WTC11 (cell line): Measurements from ENCODE around the gene GPRIN3. TPM values are rescaled to one million over a fixed set of nuclear protein-coding genes. Genes with fewer than 3 reads are reported as not detected.

Source experiments
- ATAC-seq: fragments of 200-7000 bp; cut with Tn5 transposase; 2 replicates; pipeline ENCODE4 v1.10.0; 2021; ENCODE audit warnings: mild to moderate bottlenecking, moderate library complexity
- CTCF ChIA-PET: fragments of 300-600 bp; sonication (Branson Sonifier 250); formaldehyde crosslinking; loops from one replicate; lab custom pipeline; 2021; ENCODE audit warnings: antibody characterized with exemption; lab: Charles Lee
- POLR2A ChIA-PET: fragments of 350-600 bp; sonication (Branson Sonifier 250); formaldehyde crosslinking; loops from one replicate; lab custom pipeline; 2021; ENCODE audit warnings: antibody characterized with exemption; lab: Charles Lee
- DNase-seq: peaks from one replicate; pipeline ENCODE4 v3.0.0; 2021; ENCODE audit warnings: low spot score
- H3K27ac Mint-ChIP-seq: 2 replicates; pipeline ENCODE4 v1.8.0; 2021; ENCODE audit warnings: mixed read lengths
- H3K27me3 Mint-ChIP-seq: 2 replicates; pipeline ENCODE4 v1.8.0; 2021; ENCODE audit warnings: low read depth, mild to moderate bottlenecking, moderate library complexity, mixed read lengths
- H3K36me3 Mint-ChIP-seq: 2 replicates; pipeline ENCODE4 v1.8.0; 2021; ENCODE audit warnings: mixed read lengths
- H3K4me1 Mint-ChIP-seq: 2 replicates; pipeline ENCODE4 v1.8.0; 2022; ENCODE audit warnings: mixed read lengths
- H3K4me3 Mint-ChIP-seq: 2 replicates; pipeline ENCODE4 v1.8.0; 2021; ENCODE audit warnings: mild to moderate bottlenecking, moderate library complexity, mixed read lengths
- H3K9me3 Mint-ChIP-seq: 2 replicates; pipeline ENCODE4 v1.8.0; 2021; ENCODE audit warnings: mixed read lengths
- GRHL2 ChIP-seq: fragments of 250-450 bp; sonication (Bioruptor Pico); IDR thresholded peaks from 2 replicates; pipeline ENCODE4 v1.8.0; 2022; ENCODE audit warnings: mild to moderate bottlenecking, moderate library complexity; ENCODE audit not compliant: insufficient replicate concordance, severe bottlenecking
- JAZF1 ChIP-seq: fragments of 250-450 bp; sonication (Bioruptor Pico); IDR thresholded peaks from 2 replicates; pipeline ENCODE4 v1.9.0; 2021; ENCODE audit warnings: moderate library complexity, mild to moderate bottlenecking, inconsistent platforms
- KAT7 ChIP-seq: sonication (generic); formaldehyde crosslinking; IDR thresholded peaks from 2 replicates; pipeline ENCODE4 v1.8.1; 2023; ENCODE audit warnings: missing genetic modification reagents, mild to moderate bottlenecking, borderline replicate concordance
- MXD4 ChIP-seq: fragments of 250-450 bp; sonication (Bioruptor Pico); IDR thresholded peaks from 2 replicates; pipeline ENCODE4 v1.8.0; 2021; ENCODE audit warnings: mild to moderate bottlenecking, moderate library complexity, borderline replicate concordance
- NFE2L1 ChIP-seq: sonication (generic); formaldehyde crosslinking; IDR thresholded peaks from 2 replicates; pipeline ENCODE4 v1.8.1; 2023; ENCODE audit warnings: missing genetic modification reagents
- NR1H2 ChIP-seq: sonication (generic); formaldehyde crosslinking; IDR thresholded peaks from 2 replicates; pipeline ENCODE4 v1.9.0; 2021; ENCODE audit warnings: mild to moderate bottlenecking, moderate library complexity, missing genetic modification reagents
- NR2C2 ChIP-seq: sonication (generic); formaldehyde crosslinking; IDR thresholded peaks from 2 replicates; pipeline ENCODE4 v1.8.0; 2022; ENCODE audit warnings: mild to moderate bottlenecking, missing genetic modification reagents
- TCF7 ChIP-seq: sonication (generic); formaldehyde crosslinking; IDR thresholded peaks from 2 replicates; pipeline ENCODE4 v1.8.0; 2022; ENCODE audit warnings: mild to moderate bottlenecking, low read depth, missing genetic modification reagents, moderate library complexity
- ZNF219 ChIP-seq: sonication (generic); formaldehyde crosslinking; IDR thresholded peaks from 2 replicates; pipeline ENCODE4 v1.8.0; 2023; ENCODE audit warnings: missing genetic modification reagents, mild to moderate bottlenecking, borderline replicate concordance
- total RNA-seq: library from RNA; stranded (reverse); gene quantifications from 3 replicates; pipeline ENCODE4 v1.2.3, GENCODE V29; 2021
- TF ChIP-seq, protein P1 (sequence below): sonication (generic); formaldehyde crosslinking; IDR thresholded peaks from 2 replicates; pipeline ENCODE4 v1.8.0; 2023; ENCODE audit warnings: missing genetic modification reagents, mild to moderate bottlenecking, borderline replicate concordance
- TF ChIP-seq, protein P2 (sequence below): sonication (generic); formaldehyde crosslinking; IDR thresholded peaks from 2 replicates; pipeline ENCODE4 v1.8.1; 2023; ENCODE audit warnings: mild to moderate bottlenecking, missing genetic modification reagents, moderate library complexity
- TF ChIP-seq, protein P3 (sequence below): sonication (generic); formaldehyde crosslinking; IDR thresholded peaks from 2 replicates; pipeline ENCODE4 v1.8.0; 2023; ENCODE audit warnings: missing genetic modification reagents
- TF ChIP-seq, protein P4 (sequence below): sonication (generic); formaldehyde crosslinking; IDR thresholded peaks from 2 replicates; pipeline ENCODE4 v1.8.1; 2022; ENCODE audit warnings: missing genetic modification reagents, borderline replicate concordance
- TF ChIP-seq, protein P5 (sequence below): fragments of 250-450 bp; sonication (Bioruptor Pico); IDR thresholded peaks from 2 replicates; pipeline ENCODE4 v1.9.0; 2021; ENCODE audit warnings: mild to moderate bottlenecking

Gene GPRIN3
- total RNA-seq, 1 experiment from 2014 or later: 2.0 TPM

DNA sequence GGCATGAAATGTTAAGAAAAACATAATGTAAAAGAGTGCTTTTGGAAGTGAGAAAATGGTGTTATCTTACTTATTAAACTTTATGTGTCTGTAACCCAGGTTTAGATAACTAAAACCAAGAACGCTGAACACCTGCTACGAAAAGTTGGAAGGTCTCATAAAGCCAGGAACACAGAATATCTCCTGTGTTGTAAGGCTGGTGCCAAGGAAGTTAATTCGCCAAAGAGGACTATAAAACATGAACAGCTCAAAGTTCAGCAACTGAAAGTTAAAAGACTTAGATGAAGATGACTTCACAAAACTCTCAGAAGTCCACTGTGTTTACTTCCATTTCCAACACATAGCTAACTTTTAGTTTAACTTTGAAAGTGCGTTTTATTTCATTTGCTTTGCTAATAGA, 54.3 kb downstream of the GPRIN3 start (continued):
- TF ChIP-seq, protein P1, sequence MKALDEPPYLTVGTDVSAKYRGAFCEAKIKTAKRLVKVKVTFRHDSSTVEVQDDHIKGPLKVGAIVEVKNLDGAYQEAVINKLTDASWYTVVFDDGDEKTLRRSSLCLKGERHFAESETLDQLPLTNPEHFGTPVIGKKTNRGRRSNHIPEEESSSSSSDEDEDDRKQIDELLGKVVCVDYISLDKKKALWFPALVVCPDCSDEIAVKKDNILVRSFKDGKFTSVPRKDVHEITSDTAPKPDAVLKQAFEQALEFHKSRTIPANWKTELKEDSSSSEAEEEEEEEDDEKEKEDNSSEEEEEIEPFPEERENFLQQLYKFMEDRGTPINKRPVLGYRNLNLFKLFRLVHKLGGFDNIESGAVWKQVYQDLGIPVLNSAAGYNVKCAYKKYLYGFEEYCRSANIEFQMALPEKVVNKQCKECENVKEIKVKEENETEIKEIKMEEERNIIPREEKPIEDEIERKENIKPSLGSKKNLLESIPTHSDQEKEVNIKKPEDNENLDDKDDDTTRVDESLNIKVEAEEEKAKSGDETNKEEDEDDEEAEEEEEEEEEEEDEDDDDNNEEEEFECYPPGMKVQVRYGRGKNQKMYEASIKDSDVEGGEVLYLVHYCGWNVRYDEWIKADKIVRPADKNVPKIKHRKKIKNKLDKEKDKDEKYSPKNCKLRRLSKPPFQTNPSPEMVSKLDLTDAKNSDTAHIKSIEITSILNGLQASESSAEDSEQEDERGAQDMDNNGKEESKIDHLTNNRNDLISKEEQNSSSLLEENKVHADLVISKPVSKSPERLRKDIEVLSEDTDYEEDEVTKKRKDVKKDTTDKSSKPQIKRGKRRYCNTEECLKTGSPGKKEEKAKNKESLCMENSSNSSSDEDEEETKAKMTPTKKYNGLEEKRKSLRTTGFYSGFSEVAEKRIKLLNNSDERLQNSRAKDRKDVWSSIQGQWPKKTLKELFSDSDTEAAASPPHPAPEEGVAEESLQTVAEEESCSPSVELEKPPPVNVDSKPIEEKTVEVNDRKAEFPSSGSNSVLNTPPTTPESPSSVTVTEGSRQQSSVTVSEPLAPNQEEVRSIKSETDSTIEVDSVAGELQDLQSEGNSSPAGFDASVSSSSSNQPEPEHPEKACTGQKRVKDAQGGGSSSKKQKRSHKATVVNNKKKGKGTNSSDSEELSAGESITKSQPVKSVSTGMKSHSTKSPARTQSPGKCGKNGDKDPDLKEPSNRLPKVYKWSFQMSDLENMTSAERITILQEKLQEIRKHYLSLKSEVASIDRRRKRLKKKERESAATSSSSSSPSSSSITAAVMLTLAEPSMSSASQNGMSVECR: no peak
- TF ChIP-seq, protein P2, sequence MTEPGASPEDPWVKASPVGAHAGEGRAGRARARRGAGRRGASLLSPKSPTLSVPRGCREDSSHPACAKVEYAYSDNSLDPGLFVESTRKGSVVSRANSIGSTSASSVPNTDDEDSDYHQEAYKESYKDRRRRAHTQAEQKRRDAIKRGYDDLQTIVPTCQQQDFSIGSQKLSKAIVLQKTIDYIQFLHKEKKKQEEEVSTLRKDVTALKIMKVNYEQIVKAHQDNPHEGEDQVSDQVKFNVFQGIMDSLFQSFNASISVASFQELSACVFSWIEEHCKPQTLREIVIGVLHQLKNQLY: no peak
- no peak for TF ChIP-seq KAT7 (CRISPR knock-in tag)
- no peak for TF ChIP-seq NFE2L1
- no peak for TF ChIP-seq TCF7 (CRISPR knock-in tag)
- TF ChIP-seq NR1H2 (CRISPR knock-in tag): no peak
- TF ChIP-seq, protein P3, sequence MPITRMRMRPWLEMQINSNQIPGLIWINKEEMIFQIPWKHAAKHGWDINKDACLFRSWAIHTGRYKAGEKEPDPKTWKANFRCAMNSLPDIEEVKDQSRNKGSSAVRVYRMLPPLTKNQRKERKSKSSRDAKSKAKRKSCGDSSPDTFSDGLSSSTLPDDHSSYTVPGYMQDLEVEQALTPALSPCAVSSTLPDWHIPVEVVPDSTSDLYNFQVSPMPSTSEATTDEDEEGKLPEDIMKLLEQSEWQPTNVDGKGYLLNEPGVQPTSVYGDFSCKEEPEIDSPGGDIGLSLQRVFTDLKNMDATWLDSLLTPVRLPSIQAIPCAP (CRISPR knock-in tag): no peak
- TF ChIP-seq NR2C2 (CRISPR knock-in tag): no peak

DNA sequence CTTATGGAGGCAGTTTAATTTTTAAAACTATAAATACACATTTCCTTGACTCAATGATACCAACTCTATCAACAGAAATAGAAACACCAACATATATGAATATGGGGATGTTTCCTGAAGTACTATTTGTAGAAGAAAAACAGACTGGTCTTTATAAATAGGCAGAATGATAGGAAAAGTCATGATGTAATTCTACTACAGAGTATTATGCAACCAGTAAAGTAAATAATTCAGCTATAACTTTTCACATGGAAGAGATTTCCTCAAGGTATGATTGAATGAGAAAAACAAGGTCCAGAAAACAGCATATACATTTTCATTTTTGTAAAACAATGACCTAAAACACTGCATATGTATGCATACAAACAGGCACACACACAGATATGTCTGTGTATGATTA, 56.2 kb downstream of the GPRIN3 start:
- no peaks in the 10 kb centered on the region for H3K36me3 Mint-ChIP-seq
- H3K27ac Mint-ChIP-seq: no peak overlapping the region
- TF ChIP-seq, protein P4, sequence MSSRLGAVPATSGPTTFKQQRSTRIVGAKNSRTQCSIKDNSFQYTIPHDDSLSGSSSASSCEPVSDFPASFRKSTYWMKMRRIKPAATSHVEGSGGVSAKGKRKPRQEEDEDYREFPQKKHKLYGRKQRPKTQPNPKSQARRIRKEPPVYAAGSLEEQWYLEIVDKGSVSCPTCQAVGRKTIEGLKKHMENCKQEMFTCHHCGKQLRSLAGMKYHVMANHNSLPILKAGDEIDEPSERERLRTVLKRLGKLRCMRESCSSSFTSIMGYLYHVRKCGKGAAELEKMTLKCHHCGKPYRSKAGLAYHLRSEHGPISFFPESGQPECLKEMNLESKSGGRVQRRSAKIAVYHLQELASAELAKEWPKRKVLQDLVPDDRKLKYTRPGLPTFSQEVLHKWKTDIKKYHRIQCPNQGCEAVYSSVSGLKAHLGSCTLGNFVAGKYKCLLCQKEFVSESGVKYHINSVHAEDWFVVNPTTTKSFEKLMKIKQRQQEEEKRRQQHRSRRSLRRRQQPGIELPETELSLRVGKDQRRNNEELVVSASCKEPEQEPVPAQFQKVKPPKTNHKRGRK (CRISPR knock-in tag): no peak
- TF ChIP-seq ZNF219 (CRISPR knock-in tag) (no peak), GRHL2 (no peak), JAZF1 (CRISPR knock-in tag) (no peak), MXD4 (CRISPR knock-in tag) (no peak)
- TF ChIP-seq, protein P5, sequence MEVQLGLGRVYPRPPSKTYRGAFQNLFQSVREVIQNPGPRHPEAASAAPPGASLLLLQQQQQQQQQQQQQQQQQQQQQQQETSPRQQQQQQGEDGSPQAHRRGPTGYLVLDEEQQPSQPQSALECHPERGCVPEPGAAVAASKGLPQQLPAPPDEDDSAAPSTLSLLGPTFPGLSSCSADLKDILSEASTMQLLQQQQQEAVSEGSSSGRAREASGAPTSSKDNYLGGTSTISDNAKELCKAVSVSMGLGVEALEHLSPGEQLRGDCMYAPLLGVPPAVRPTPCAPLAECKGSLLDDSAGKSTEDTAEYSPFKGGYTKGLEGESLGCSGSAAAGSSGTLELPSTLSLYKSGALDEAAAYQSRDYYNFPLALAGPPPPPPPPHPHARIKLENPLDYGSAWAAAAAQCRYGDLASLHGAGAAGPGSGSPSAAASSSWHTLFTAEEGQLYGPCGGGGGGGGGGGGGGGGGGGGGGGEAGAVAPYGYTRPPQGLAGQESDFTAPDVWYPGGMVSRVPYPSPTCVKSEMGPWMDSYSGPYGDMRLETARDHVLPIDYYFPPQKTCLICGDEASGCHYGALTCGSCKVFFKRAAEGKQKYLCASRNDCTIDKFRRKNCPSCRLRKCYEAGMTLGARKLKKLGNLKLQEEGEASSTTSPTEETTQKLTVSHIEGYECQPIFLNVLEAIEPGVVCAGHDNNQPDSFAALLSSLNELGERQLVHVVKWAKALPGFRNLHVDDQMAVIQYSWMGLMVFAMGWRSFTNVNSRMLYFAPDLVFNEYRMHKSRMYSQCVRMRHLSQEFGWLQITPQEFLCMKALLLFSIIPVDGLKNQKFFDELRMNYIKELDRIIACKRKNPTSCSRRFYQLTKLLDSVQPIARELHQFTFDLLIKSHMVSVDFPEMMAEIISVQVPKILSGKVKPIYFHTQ (CRISPR knock-in tag): no peak
- peaks cover 7% of the 10 kb centered on the region for H3K9me3 Mint-ChIP-seq
- DNase-seq (no peak), ATAC-seq (no peak)
- peaks cover 10% of the 10 kb centered on the region for H3K4me1 Mint-ChIP-seq
- ChIA-PET POLR2A (no interaction called here), CTCF (no interaction called here)
- H3K27me3 Mint-ChIP-seq: no peaks in the 10 kb centered on the region
- H3K4me3 Mint-ChIP-seq: no peak overlapping the region
